Left renal cortex interstitium (tissue), 4 donors: ENCODE measurements around the gene CNBP. TPM values are rescaled to one million over a fixed set of nuclear protein-coding genes. Genes with fewer than 3 reads are reported as not detected.
"Not testable (repeated sequence)": the region's sequence is repeated elsewhere in the genome, so short reads cannot be mapped to it uniquely, and the experiment has no call there.

Experiments
- DNase-seq, 4 donors: peaks; one replicate each; pipeline ENCODE4 v3.0.0-alpha.2; 2013; ENCODE audit warnings: low read depth in 4 of 4, low spot score in 2 of 4, missing footprints in 1 of 4
- polyA plus RNA-seq, 4 donors: library from polyadenylated mRNA; unstranded; fragments of 120-200 nt; gene quantifications; one replicate each; pipeline ENCODE4 v1.2.1, GENCODE V29; 2013; ENCODE audit not compliant: insufficient read length in 4 of 4

CNBP gene
- polyA plus RNA-seq, result 100 to 1,000 TPM; 338 to 467 (median 398) TPM

- DNase-seq, result peak; percentile 73 to 91 (median 84)
These were observed at the start of gene CNBP for GRCh38 chr3:129183569-129184395. CNBP (minus strand) TSS chr3:129183896; CDS start chr3:129171757, 12,139 bp downstream.

- DNase-seq, result no peak
These were observed 47.8 kb upstream of the CNBP start for GRCh38 chr3:129231331-129232119.

GRCh38 chr3:129230311-129231019, 46.8 kb upstream of the CNBP start:
- DNase-seq, result no peak

- DNase-seq, result no peak
These were observed 45.3 kb upstream of the CNBP start for GRCh38 chr3:129228891-129229585.

- DNase-seq, result no peak
These were observed 42.7 kb upstream of the CNBP start for GRCh38 chr3:129226374-129226773.

GRCh38 chr3:129224984-129225393, 41.3 kb upstream of the CNBP start:
- DNase-seq, result no peak

- DNase-seq, result not testable (repeated sequence)
These were observed 40.7 kb upstream of the CNBP start for GRCh38 chr3:129224387-129224786.

GRCh38 chr3:129218742-129219141, 35.0 kb upstream of the CNBP start:
- DNase-seq, result no peak

GRCh38 chr3:129213238-129213637, 29.5 kb upstream of the CNBP start:
- DNase-seq, result no peak

GRCh38 chr3:129211772-129212171, 28.1 kb upstream of the CNBP start:
- DNase-seq, result no peak

- DNase-seq, result no peak
These were observed 27.6 kb upstream of the CNBP start for GRCh38 chr3:129211345-129211744.

GRCh38 chr3:129207479-129207878, 23.8 kb upstream of the CNBP start:
- DNase-seq, result peak in 2 of 4 donors; percentile 13 to 17

GRCh38 chr3:129205109-129205832, 21.6 kb upstream of the CNBP start:
- DNase-seq, result no peak

GRCh38 chr3:129204473-129204872, 20.8 kb upstream of the CNBP start:
- no peak for DNase-seq

- DNase-seq, result no peak
These were observed 15.7 kb upstream of the CNBP start for GRCh38 chr3:129199366-129199765.

GRCh38 chr3:129197321-129197720, 13.6 kb upstream of the CNBP start:
- no peak for DNase-seq

- DNase-seq, result no peak
These were observed 12.9 kb upstream of the CNBP start for GRCh38 chr3:129196601-129197000.

GRCh38 chr3:129195731-129196256, 12.1 kb upstream of the CNBP start:
- no peak for DNase-seq

GRCh38 chr3:129189793-129190192, 6.1 kb upstream of the CNBP start:
- DNase-seq, result not testable (repeated sequence)
